Activated CD4-positive, alpha-beta T cell treated with anti-CD3 and anti-CD28 coated beads, Interleukin-10, Interleukin-2, amounts not matched to agents 100 ng/mL and 50 ng/mL, durations not matched to agents 16 hours and 8 hours (primary cell): ENCODE measurements around the gene LSM3.

Source experiments
- DNase-seq: peaks from one replicate; pipeline ENCODE4 v3.0.0-alpha.2; 2020

Gene LSM3

GRCh38 chr3:14201940-14202684, 23.5 kb downstream of the LSM3 start:
- DNase-seq, result no peak

- no peak for DNase-seq
Measured at GRCh38 chr3:14202874-14203520, 24.4 kb downstream of the LSM3 start.

DNA sequence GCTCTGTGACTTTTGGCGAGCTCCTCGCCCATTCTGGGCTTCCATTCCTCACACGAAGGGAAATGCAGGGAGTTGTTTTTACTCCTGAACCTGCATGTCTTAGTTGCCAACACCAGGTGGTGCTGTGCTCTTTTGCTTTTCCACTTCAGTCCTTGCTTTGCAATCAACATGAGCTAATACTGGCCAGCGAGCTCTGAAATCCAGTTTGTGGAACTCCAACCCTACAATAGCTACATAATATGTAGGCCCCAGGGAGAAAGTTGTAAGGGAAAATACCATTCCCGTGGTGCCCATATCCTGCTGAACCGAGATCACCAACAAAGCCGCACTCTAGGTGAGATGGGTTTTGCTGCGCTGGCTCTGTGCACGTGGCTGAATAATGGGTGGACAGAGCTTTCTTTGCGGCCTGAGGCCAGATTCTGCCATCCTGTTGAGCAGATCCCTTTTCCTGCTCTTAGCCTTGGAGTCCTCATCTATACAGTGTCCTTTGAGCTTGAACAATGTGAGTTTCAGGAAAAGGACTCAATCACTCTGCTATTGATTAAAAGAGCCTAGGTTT, 25.0 kb downstream of the LSM3 start:
- DNase-seq, result peak; percentile 51

GRCh38 chr3:14204515-14205284, 26.1 kb downstream of the LSM3 start:
- DNase-seq, result no peak

- DNase-seq, result no peak
Measured at GRCh38 chr3:14206548-14207177, 28.0 kb downstream of the LSM3 start.

DNA sequence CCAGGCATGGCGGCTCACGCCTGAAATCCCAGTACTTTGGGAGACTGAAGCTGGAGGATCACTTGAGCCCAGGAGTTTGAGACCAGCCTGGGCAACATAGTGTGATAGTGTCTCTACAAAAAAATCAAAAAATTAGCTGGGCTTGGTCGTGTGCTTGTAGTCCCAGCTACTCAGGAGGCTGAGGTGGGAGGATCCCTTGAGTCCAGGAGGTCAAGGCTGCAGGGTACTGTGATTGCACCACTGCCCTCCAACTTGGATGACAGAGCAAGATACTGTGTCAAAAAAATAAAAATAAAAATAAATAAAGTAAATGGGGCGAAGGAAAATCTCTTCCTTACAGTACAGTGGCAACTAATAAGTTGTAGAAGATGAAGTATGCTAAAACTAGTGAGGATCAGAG, 29.6 kb downstream of the LSM3 start:
- DNase-seq, result no peak

DNA sequence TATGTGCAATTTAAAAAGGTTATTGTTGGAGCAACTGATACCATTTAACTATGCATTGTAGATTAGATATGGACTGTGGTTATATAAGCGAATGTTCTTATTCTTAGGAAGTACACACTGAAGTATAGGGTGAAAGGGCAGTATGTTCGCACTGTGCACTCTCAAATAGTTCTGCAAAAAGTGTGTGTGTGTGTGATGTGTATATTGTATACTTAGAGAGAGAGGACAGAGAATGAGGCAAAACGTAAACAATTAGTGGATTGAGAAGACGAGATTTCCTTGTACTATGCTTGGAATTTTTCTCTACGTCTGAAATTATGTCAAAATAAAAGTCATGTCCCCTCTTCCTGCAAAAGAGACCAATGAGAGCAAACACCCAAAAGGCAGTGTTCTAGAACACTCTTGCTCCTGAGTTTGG, 30.4 kb downstream of the LSM3 start:
- DNase-seq, result no peak

GRCh38 chr3:14209581-14210289, 31.1 kb downstream of the LSM3 start:
- DNase-seq, result no peak

DNA sequence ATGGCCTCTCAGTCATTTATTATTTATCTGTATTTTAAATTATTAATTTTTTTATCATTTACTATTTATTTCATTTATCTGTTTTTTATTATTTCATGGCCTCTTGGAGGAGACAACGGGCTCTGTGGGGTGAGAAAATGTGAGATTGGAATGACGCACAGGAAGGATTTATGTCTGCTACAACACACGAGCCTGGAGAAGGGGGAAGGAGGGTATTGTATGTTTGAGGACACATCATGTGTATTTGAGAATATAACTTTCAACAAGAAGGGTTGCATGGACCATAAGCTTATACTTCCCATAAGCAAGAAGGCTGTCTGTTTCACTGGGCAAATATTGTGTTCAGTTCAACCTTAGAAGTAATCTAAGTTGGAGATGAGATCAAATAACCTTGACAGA, 31.7 kb downstream of the LSM3 start:
- DNase-seq, result no peak

DNA sequence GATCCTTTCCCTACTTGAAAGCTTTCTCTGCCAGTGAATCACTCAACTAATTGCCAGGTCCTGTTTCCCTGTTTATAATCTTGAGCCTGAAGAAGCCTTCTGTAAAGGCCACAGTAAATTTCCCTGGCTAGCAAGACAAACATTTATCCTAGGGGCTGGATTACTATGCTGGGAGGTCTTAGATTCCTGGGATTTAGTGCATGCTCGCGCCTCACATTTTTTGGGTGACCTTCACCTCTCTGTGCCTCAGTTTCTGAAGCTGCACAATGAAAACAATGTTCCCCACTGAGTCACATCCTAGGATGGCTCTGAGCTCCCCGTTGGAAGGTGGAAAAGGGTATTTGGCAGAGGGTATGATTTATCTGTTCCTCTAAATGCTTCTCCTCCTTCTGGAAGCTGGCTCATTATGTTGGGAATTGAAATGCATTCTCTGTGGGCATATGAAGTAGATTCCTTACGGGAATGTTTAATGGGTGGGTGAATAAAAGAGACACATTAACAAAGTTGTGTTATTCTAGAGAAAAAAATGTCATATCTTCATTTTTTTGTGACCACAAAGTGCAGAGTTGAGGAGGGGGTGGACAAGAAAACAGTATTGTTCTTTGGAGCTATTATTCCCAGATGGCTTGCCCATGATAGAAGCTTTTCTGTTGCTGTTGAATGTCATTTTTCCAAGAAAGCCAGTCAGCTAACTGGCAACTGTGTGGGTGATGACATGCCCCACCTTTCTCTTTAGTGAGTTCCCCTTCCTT, 32.4 kb downstream of the LSM3 start:
- no peak for DNase-seq

GRCh38 chr3:14211621-14212020, 33.0 kb downstream of the LSM3 start:
- no peak for DNase-seq

- no peak for DNase-seq
Measured at GRCh38 chr3:14212032-14212431, 33.4 kb downstream of the LSM3 start.

GRCh38 chr3:14213066-14213774, 34.6 kb downstream of the LSM3 start:
- no peak for DNase-seq

- DNase-seq, result no peak
Measured at GRCh38 chr3:14214764-14215163, 36.1 kb downstream of the LSM3 start.

DNA sequence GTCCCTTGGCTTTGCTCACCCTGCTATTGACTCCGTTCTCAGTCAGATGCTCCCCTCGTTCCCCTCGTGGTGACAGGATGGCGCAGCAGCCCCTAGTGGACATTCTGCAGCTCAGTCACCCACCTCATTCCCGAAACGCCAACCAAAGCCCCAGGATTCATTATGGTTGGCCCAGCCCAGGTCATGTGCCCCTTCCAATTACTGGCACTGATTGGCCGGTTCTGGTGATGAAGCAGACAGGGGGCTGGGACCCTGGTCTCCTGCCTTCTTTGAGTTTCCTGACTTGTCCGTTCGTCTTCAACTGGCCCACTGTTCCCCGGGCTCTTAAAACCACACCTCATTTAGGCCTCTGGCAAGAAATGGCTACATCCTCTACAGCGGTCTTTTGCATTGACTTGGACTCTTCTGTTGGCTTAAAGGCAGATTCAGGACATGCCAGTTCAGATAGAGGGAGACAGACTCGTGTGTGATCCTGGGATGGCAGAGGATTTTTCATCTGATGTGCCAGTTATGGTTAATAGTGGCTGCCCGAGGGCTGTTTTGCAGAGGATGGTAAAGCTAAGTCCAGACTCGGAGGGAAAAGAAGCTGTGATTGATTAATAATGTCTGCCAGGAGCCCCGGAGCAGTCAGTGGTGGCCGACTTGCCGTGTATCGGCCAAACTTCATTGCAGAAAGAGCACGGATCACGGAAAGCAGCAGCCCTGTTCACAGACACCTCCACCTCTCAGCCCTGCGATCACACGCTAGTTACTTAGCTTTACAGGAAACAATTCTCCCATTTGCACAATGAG, 37.8 kb downstream of the LSM3 start:
- DNase-seq, result no peak

- no peak for DNase-seq
Measured at GRCh38 chr3:14218355-14218754, 39.7 kb downstream of the LSM3 start.

DNA sequence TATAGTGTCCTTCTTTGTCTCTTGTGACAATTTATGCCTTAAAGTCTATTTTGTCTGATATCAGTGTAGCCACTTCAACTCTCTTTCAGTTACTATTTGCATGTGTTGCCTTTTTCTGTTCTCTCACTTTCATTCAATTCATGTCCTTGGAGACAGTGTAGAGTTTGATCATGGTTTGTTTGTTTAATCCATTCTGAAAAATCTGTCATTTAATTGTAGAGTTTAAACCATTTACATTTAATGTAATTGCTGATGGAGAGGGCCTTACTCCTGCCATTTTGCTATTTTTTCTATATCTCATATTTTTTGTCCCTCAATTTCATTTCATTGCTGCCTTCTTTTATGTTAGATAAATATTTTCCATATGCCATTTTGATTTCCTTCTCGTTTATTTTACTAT, 42.3 kb downstream of the LSM3 start:
- no peak for DNase-seq

- no peak for DNase-seq
Measured at GRCh38 chr3:14221902-14222301, 43.3 kb downstream of the LSM3 start.

DNA sequence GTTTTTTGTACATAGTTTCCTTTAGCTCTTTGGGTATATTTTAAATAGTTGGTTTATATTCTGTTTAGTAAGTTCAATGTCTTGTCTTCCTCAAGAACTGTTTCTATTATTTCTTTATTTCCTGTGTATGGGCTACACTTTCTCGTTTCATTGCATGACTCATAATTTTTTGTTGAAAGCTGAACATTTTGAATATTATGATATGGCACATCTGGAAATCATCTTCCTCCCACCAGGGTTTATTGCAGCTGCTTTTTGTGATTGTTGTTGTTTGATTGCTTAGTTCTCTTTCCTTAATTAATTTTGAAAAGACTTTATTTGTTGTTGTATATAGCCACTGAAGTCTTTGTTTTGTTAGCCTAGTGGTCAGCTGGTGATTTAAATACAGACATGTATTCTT, 43.8 kb downstream of the LSM3 start:
- no peak for DNase-seq

DNA sequence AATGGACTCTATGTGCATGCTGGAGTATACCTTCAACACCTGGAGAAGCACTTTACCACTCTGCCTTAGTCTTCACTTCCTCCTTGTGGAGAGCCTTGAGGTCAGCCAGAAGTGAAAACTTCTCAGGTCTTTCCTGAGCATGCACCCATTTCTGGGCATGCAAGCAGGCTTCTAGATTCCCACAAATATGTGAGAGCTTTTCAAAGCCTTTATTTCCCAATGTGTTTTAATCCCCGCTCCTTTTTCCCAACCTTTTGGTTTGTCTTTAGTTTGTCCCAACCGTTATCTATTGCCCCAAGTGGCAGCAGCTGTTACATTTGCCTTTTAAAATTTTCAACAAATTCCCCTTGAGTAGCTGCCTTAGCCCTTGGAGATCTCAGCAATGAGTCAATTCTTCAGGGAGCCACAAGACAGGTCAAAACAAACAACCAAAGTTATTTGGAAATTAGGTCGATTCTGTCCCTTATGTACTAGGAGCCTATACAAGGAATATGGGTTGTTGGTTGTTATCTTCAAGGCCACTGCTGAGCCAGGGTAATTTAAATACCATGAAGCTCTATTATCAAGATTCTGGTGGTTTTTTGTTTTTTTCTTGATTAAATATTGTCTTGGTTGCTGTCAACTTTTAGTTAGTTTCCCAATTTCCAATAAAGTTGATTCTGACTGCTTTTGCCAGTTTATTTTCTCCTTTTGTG, 44.4 kb downstream of the LSM3 start:
- DNase-seq, result no peak
